ENCODE results near the gene SP140L.
"Not testable (repeated sequence)": the region's sequence is repeated elsewhere in the genome, so short reads cannot be mapped to it uniquely, and the experiment has no call there.

SP140L gene

GRCh38 chr2:230425377-230425776 is 98.4 kb downstream of the SP140L start:
- DNase-seq: no peak

DNA sequence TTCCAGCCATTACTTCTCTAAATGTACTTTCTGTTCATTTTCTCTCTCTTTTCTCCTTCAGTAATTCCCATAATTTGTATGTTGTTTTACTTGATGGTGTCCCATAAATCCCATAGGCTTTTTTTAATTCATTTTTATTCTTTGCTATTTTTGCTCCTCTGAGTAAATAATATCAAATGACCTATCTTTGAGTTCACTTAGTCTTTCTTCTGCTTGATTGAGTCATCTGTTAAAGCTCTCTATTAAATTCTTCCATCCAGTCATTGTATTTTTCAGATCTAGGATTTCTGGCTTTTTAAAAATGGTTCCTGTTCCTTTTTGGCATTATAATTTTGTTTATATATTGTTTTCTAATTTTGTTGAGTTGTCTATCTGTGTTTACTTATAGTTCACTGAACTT is 102.5 kb downstream of the SP140L start:
- no peak for DNase-seq

DNA sequence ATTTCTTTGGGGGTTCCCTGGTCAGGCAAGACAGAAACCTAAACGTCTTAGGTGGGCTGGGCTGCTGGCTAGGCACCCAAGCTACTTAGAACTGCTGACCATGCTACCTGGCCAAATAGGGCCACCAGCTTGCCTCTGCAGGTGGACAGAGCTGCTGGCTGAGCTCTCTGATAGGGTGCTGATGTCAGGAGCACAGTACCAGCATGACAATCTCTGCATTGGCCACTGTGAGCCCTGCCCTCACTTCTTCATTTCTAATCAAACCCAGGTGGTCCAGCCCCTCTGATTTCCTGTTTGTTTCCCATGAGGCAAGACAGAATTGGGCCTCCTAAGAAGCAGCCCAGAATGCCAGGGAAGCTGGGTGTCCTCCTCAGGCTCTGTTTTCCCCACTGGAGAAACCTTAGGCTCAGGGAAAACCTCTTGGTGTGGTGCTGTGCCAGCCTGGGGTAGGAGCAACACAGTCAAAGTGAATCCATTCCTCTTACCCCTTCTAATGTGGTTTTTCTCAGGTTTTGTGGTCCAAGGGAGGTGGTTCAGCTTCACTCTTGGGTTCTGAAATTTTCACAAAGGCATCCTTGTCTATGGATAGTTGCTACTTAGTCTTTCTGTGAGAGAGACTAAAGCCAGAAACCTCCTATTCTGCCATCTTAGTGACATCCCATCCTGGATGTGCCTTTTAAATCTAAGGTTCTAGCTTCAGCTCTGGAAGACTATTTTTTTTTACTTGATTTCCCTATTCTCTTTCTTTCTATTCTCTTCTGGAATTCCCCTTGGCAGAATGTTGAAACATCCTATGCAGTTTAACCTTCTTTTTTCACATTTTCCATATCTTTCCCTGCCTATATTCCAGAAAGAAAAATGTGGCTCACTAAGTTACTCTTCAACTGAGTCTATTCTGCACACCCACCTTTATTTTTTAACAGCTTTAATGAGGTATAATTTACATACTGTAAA is 104.2 kb downstream of the SP140L start:
- DNase-seq: no peak

- no peak for DNase-seq
Measured at GRCh38 chr2:230434677-230435324, 107.8 kb downstream of the SP140L start.

DNA sequence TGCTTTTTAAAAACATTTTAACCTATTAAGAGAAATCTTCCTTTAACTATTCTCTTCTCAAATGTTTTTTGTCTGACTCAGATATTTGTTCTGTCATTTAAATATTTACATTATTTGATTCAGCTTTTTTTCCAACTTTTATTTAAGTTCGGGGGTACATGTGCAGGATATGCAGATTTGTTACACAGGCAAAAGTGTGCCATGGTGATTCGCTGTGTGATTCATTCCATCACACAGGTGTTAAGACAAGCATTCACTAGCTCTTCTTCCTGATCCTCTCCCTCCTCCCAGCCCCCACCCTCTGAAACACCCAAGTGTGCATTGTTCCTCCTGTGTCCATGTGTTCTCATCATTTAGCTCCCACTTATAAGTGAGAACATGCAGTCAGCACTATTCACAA is 108.4 kb downstream of the SP140L start:
- no peak for DNase-seq

GRCh38 chr2:230439121-230439520 is 112.1 kb downstream of the SP140L start:
- not testable (repeated sequence) for DNase-seq

- DNase-seq: no peak
Measured at GRCh38 chr2:230439590-230439989, 112.6 kb downstream of the SP140L start.

GRCh38 chr2:230441227-230441897 is 114.4 kb downstream of the SP140L start:
- DNase-seq: no peak

GRCh38 chr2:230443541-230443940 is 116.5 kb downstream of the SP140L start:
- DNase-seq: no peak

GRCh38 chr2:230444832-230445231 is 117.8 kb downstream of the SP140L start:
- DNase-seq: no peak

DNA sequence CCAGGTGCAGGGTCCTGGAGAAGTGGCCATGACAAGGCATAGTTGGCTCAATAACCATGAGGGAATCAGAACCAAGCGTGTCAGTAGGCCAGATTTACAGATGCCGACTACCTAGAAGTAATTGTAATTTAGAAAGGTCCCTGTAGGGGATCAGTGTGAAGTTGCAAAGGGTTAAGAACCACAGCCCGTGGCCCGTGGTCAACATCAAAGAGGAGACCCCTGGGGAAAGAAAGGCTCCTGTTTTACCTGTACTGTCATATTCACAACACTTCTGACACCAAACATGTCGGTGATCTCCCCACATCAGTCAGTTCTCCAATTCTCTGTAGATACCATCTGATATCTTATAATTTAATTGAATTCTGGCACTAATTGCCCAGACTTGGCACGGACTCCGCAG is 120.0 kb downstream of the SP140L start:
- no peak for DNase-seq

GRCh38 chr2:230447455-230448451 is 120.8 kb downstream of the SP140L start:
- DNase-seq: no peak

GRCh38 chr2:230449901-230450467 is 123.0 kb downstream of the SP140L start:
- DNase-seq: no peak

- DNase-seq: no peak
Measured at GRCh38 chr2:230453006-230453405, 126.0 kb downstream of the SP140L start.

Measured in NCI-H1436 (cell line).